H1 (cell line): ENCODE measurements around the gene CFDP1. TPM values are rescaled to one million over a fixed set of nuclear protein-coding genes. Genes with fewer than 3 reads are reported as not detected.

Source experiments
- CTCF ChIA-PET: fragments of 300-600 bp; sonication (Branson Sonifier 250); formaldehyde crosslinking; loops from one replicate; lab custom pipeline; 2021; ENCODE audit not compliant: partially characterized antibody; lab: Charles Lee
- POLR2A ChIA-PET: fragments of 300-600 bp; sonication (Branson Sonifier 250); formaldehyde crosslinking; loops from one replicate; lab custom pipeline; 2021; ENCODE audit warnings: inconsistent platforms; ENCODE audit not compliant: partially characterized antibody; lab: Charles Lee
- DNase-seq, 2 experiments: peaks; one replicate each; pipeline versions ENCODE4 v3.0.0 to v3.0.0-alpha.2; 2010 to 2022; ENCODE audit warnings: low spot score in 2 of 2, low read depth in 1 of 2, mixed read lengths in 1 of 2
- FAIRE-seq: peaks from 2 replicates; lab custom pipeline; 2011; peaks lifted over from hg19 to GRCh38; lab: Jason Lieb, UNC
- H2AFZ ChIP-seq: 2 replicates; pipeline ENCODE4 v1.8.1; 2012; ENCODE audit warnings: low read length, inconsistent platforms
- H2AK5ac ChIP-seq: 2 replicates; pipeline ENCODE4 v1.6.1; 2013; ENCODE audit warnings: low read depth, low read length
- H2BK120ac ChIP-seq: replicated peaks from 2 replicates; pipeline ENCODE3; 2013; ENCODE audit warnings: low read depth, low read length, inconsistent platforms
- H2BK12ac ChIP-seq: 2 replicates; pipeline ENCODE4 v1.6.1; 2013; ENCODE audit warnings: low read depth, low read length
- H2BK15ac ChIP-seq: 2 replicates; pipeline ENCODE4 v1.6.1; 2013; ENCODE audit warnings: low read length
- H2BK20ac ChIP-seq: 2 replicates; pipeline ENCODE4 v1.6.1; 2013; ENCODE audit warnings: low read length
- H2BK5ac ChIP-seq: 2 replicates; pipeline ENCODE4 v1.6.1; 2013; ENCODE audit warnings: low read depth, low read length
- H3K14ac ChIP-seq: 2 replicates; pipeline ENCODE4 v1.6.1; 2013; ENCODE audit warnings: inconsistent platforms; ENCODE audit not compliant: insufficient read length
- H3K18ac ChIP-seq: 2 replicates; pipeline ENCODE4 v1.6.1; 2013; ENCODE audit warnings: low read length; ENCODE audit errors: extremely low read depth
- H3K23ac ChIP-seq: 2 replicates; pipeline ENCODE4 v1.6.1; 2013; ENCODE audit warnings: inconsistent platforms; ENCODE audit not compliant: insufficient read length
- H3K23me2 ChIP-seq: 2 replicates; pipeline ENCODE4 v1.6.1; 2013; ENCODE audit warnings: low read depth, low read length
- H3K27ac ChIP-seq: 2 replicates; pipeline ENCODE4 v1.6.1; 2011; ENCODE audit warnings: low read depth, low read length, inconsistent platforms
- H3K27me3 ChIP-seq, 4 experiments: replicated peaks in 1 of 4; 1 replicate in 1 of 4; 2 replicates in 3 of 4; pipeline versions ENCODE4 v1.6.1 to v1.8.1; 2011 to 2013; ENCODE audit warnings: low read length in 3 of 4, mild to moderate bottlenecking in 3 of 4, inconsistent platforms in 2 of 4, mixed read lengths in 2 of 4, moderate library complexity in 1 of 4; ENCODE audit not compliant: control insufficient read depth in 3 of 4, insufficient read depth in 3 of 4; ENCODE audit errors: extremely low read depth in 1 of 4
- H3K36me3 ChIP-seq, 4 experiments: 2 replicates each; pipeline versions ENCODE4 v1.6.1 to v1.8.1; 2011 to 2013; ENCODE audit warnings: mild to moderate bottlenecking in 4 of 4, low read length in 3 of 4, moderate library complexity in 2 of 4, control low read depth in 1 of 4, inconsistent platforms in 1 of 4; ENCODE audit not compliant: insufficient read depth in 4 of 4, control insufficient read depth in 2 of 4
- H3K4ac ChIP-seq: replicated peaks from 2 replicates; pipeline ENCODE3; 2013; ENCODE audit warnings: low read length, low read depth, mixed read lengths, inconsistent platforms; ENCODE audit not compliant: insufficient read length
- H3K4me1 ChIP-seq, 4 experiments: replicated peaks in 1 of 4; 1 replicate in 1 of 4; 2 replicates in 3 of 4; pipeline versions ENCODE4 v1.6.1 to v1.8.1; 2011 to 2013; ENCODE audit warnings: low read length in 3 of 4, inconsistent platforms in 2 of 4, mixed read lengths in 1 of 4; ENCODE audit not compliant: insufficient read depth in 4 of 4, control insufficient read depth in 3 of 4
- H3K4me2 ChIP-seq, 2 experiments: 2 replicates each; pipeline versions ENCODE4 v1.6.1 to v1.8.1; 2011 to 2013; ENCODE audit warnings: low read depth in 2 of 2, low read length in 2 of 2, control low read depth in 1 of 2, inconsistent platforms in 1 of 2, mild to moderate bottlenecking in 1 of 2; ENCODE audit not compliant: insufficient read depth in 1 of 2
- H3K4me3 ChIP-seq, 4 experiments: fragments of 200-600, 300-600 bp in 1 of 4; sonication (generic), shearing (Covaris generic), sonication (Bioruptor Twin) in 1 of 4; 2 replicates each; pipeline versions ENCODE4 v1.5.1 to v1.8.1; 2011 to 2016; ENCODE audit warnings: low read length in 4 of 4, low read depth in 3 of 4, control low read depth in 2 of 4, inconsistent platforms in 2 of 4, mild to moderate bottlenecking in 2 of 4, mixed read lengths in 1 of 4, moderate library complexity in 1 of 4; ENCODE audit not compliant: insufficient read depth in 2 of 4; ENCODE audit errors: extremely low read depth in 1 of 4
- H3K56ac ChIP-seq: replicated peaks from 2 replicates; pipeline ENCODE3; 2013; ENCODE audit warnings: low read depth, mild to moderate bottlenecking, mixed read lengths, low read length, inconsistent platforms; ENCODE audit not compliant: insufficient read length
- H3K79me1 ChIP-seq: 2 replicates; pipeline ENCODE4 v1.6.1; 2013; ENCODE audit warnings: low read depth, low read length, control low read depth
- H3K79me2 ChIP-seq, 2 experiments: 2 replicates each; pipeline versions ENCODE4 v1.6.1 to v1.8.1; 2012 to 2013; ENCODE audit warnings: low read length in 2 of 2, mild to moderate bottlenecking in 2 of 2, inconsistent platforms in 1 of 2; ENCODE audit not compliant: insufficient read depth in 2 of 2, control insufficient read depth in 1 of 2
- H3K9ac ChIP-seq, 4 experiments: replicated peaks in 1 of 4; 1 replicate in 1 of 4; 2 replicates in 3 of 4; pipeline versions ENCODE4 v1.6.1 to v1.8.1; 2011 to 2013; ENCODE audit warnings: low read depth in 3 of 4, low read length in 3 of 4, control low read depth in 2 of 4, mild to moderate bottlenecking in 2 of 4, moderate library complexity in 2 of 4, inconsistent platforms in 1 of 4; ENCODE audit errors: extremely low read depth in 1 of 4
- H3K9me3 ChIP-seq, 2 experiments: 2 replicates each; pipeline versions ENCODE4 v1.6.1 to v1.8.1; 2012 to 2013; ENCODE audit warnings: mild to moderate bottlenecking in 2 of 2, moderate library complexity in 2 of 2, control low read depth in 1 of 2, inconsistent platforms in 1 of 2, low read depth in 1 of 2, low read length in 1 of 2, mixed read lengths in 1 of 2; ENCODE audit not compliant: insufficient read depth in 2 of 2
- H4K20me1 ChIP-seq, 2 experiments: replicated peaks in 1 of 2; 2 replicates each; pipeline versions ENCODE3 to v1.8.1; 2011 to 2013; ENCODE audit warnings: inconsistent platforms in 2 of 2, low read length in 2 of 2, mild to moderate bottlenecking in 1 of 2; ENCODE audit not compliant: insufficient read depth in 2 of 2, control insufficient read depth in 1 of 2
- H4K5ac ChIP-seq: 2 replicates; pipeline ENCODE4 v1.6.1; 2013; ENCODE audit warnings: low read length, low read depth, mixed read lengths, inconsistent platforms; ENCODE audit not compliant: insufficient read length
- H4K8ac ChIP-seq: 2 replicates; pipeline ENCODE4 v1.8.0; 2013; ENCODE audit warnings: mild to moderate bottlenecking, moderate library complexity, low read length, inconsistent platforms; ENCODE audit not compliant: insufficient read depth; ENCODE audit errors: extremely low read depth
- H4K91ac ChIP-seq: replicated peaks from 2 replicates; pipeline ENCODE3; 2013; ENCODE audit warnings: low read length, mixed read lengths, inconsistent platforms; ENCODE audit not compliant: insufficient read length
- CTBP2 ChIP-seq: IDR thresholded peaks from 2 replicates; pipeline ENCODE4 v1.7.0; 2011; ENCODE audit warnings: borderline replicate concordance, mild to moderate bottlenecking, moderate library complexity, mixed read lengths, low read length; ENCODE audit not compliant: insufficient read depth, insufficient read length
- JUN ChIP-seq: IDR thresholded peaks from 2 replicates; pipeline ENCODE4 v1.6.1; 2011; ENCODE audit warnings: low read depth, mild to moderate bottlenecking, improper control_type of control experiment, low read length
- POLR2A ChIP-seq, 2 experiments: IDR thresholded peaks; 1 replicate in 1 of 2; 2 replicates in 1 of 2; pipeline ENCODE4 v1.6.1; 2011; ENCODE audit warnings: low read depth in 2 of 2, low read length in 2 of 2, mild to moderate bottlenecking in 2 of 2; ENCODE audit errors: control extremely low read depth in 1 of 2
- RXRA ChIP-seq: IDR thresholded peaks from 2 replicates; pipeline ENCODE4 v1.6.1; 2011; ENCODE audit warnings: low read depth, mild to moderate bottlenecking, low read length, moderate library complexity; ENCODE audit not compliant: insufficient read depth
- TEAD4 ChIP-seq: IDR thresholded peaks from 2 replicates; pipeline ENCODE4 v1.6.1; 2012; ENCODE audit warnings: low read depth, low read length, inconsistent platforms, mixed read lengths
- WGBS, 2 experiments: shearing (Covaris generic) in 1 of 2; methylation state at CpG; one replicate each; pipeline versions ENCODE4 v1.1.6 to v1.1.7; 2013 to 2015; ENCODE audit warnings: low lambda C conversion rate in 2 of 2, mixed read lengths in 2 of 2, inconsistent platforms in 1 of 2, low coverage in 1 of 2, missing lambda C conversion rate in 1 of 2; ENCODE audit not compliant: insufficient replicate concordance in 2 of 2, insufficient coverage in 1 of 2, insufficient read length in 1 of 2; ENCODE audit errors: extremely low coverage in 1 of 2, missing lambda C conversion rate in 1 of 2; 5-methylcytosine and 5-hydroxymethylcytosine counted together
- polyA plus RNA-seq, 7 experiments: library from polyadenylated mRNA; depleted of rRNA in 3 of 7; stranded (reverse) in 5 of 7; unstranded in 2 of 7; fragments of >200 nt in 5 of 7; fragments of 200-250 nt in 2 of 7; gene quantifications; 1 replicate in 5 of 7; 2 replicates in 1 of 7; 4 replicates in 1 of 7; pipeline versions ENCODE4 v1.2.1 to v1.2.3, GENCODE V29; 2011 to 2013; ENCODE audit warnings: missing spikeins in 2 of 7, mixed read lengths in 2 of 7
- total RNA-seq: library from RNA; stranded (reverse); fragmentation: NEBNext Ultra II Directional; extraction: Animal tissue kit (Norgen Biotek cat#: 25700); gene quantifications from 2 replicates; pipeline ENCODE4 v1.2.1, GENCODE V29; 2021
- TF ChIP-seq, protein P1 (sequence below): IDR thresholded peaks from 2 replicates; pipeline ENCODE4 v1.6.1; 2011; ENCODE audit warnings: low read length, improper control_type of control experiment

The CFDP1 gene
- total and polyA plus RNA-seq, 2 of the 8 experiments (the other 6 are each of a cell fraction or from before 2014, with no cell fraction given) = 25.5 to 77.3 TPM

DNA sequence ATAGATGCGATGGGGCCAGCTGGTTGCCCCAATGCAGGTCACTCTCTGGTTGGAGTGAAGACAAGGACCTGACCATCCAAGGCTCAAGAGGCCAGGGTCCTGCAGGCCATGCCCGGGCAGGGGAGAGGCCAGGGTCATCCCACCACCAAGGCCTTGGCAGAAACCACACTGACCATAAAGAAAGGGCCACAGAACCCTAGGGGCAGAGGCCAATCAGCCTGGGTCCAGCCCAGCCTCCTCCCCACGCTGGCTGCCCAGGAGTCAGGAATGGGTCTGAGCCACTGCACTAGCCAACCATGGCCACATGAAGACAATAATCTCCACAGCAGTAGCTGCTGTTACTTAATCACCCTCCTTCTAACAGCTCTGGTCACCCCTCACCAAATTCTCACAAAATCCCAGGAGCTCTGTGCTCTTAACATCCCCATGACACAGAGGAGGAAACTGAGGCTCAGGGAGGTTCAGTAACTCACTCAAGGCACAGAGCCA, 171.7 kb downstream of the CFDP1 start:
- no peak overlapping the region for H2BK20ac ChIP-seq
- peak overlapping the region; percentile 78; the same call in 1 of the 2 replicates for H2BK5ac ChIP-seq
- TF ChIP-seq, protein P1, sequence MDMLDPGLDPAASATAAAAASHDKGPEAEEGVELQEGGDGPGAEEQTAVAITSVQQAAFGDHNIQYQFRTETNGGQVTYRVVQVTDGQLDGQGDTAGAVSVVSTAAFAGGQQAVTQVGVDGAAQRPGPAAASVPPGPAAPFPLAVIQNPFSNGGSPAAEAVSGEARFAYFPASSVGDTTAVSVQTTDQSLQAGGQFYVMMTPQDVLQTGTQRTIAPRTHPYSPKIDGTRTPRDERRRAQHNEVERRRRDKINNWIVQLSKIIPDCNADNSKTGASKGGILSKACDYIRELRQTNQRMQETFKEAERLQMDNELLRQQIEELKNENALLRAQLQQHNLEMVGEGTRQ = no peak
- TF ChIP-seq CTBP2 (no peak), JUN (no peak), POLR2A (IDR thresholded peaks at IDR 0.05; ENCODE audit: control extremely low read depth in 1 of 2, low read depth in 2 of 2, low read length in 2 of 2) (no peak), TEAD4 (no peak), RXRA (no peak)
- no peaks in the 10 kb centered on the region for H3K27me3 ChIP-seq
- no peak overlapping the region for H4K5ac ChIP-seq
- H3K14ac ChIP-seq = no peak overlapping the region
- H3K4me2 ChIP-seq = peak overlapping the region in 1 of 2 experiments; percentile 32; a peak in 1 of 4 replicates
- no peak overlapping the region for H4K8ac ChIP-seq
- no peak overlapping the region for H3K56ac ChIP-seq
- H4K91ac ChIP-seq = no peak overlapping the region
- H3K23me2 ChIP-seq = peaks cover 11% of the 10 kb centered on the region; the same call in 1 of the 2 replicates
- no peak overlapping the region for H3K27ac ChIP-seq
- H3K4me3 ChIP-seq = no peak overlapping the region
- H3K4ac ChIP-seq = no peak overlapping the region
- H3K79me2 ChIP-seq = peaks cover 0 to 83% of the 10 kb centered on the region in 2 experiments; a peak in 2 of 4 replicates
- no peaks in the 10 kb centered on the region for H3K9me3 ChIP-seq
- no peaks in the 10 kb centered on the region for H3K36me3 ChIP-seq
- FAIRE-seq (no peak), DNase-seq (peak in 1 of 2 experiments; percentile 46)
- peaks cover 0 to 45% (median 32%) of the 10 kb centered on the region in 4 experiments; a peak in 6 of 7 replicates for H3K4me1 ChIP-seq
- H3K9ac ChIP-seq = no peak overlapping the region
- WGBS, 2 experiments = 91% methylated on average over 3 of the region's 3 CpGs; no CpG with 5 or more reads in 1 of the 2 experiments
- peaks cover 15 to 38% of the 10 kb centered on the region in 2 experiments for H4K20me1 ChIP-seq
- peak overlapping the region; percentile 29; the same call in 1 of the 2 replicates for H2AK5ac ChIP-seq
- POLR2A ChIA-PET = interaction anchor here (1.1 to 9.2 kb wide), 4 partner anchors 9 to 35 kb away, joined by 3 to 158 read pairs (median 9); partner anchors contain the start of gene BCAR1
- no peak overlapping the region; the same call in 1 of the 2 replicates for H3K18ac ChIP-seq
- H2AFZ ChIP-seq = no peak overlapping the region
- peak overlapping the region; percentile 4; the same call in 1 of the 2 replicates for H2BK15ac ChIP-seq
- H3K23ac ChIP-seq = no peak overlapping the region
- no peak overlapping the region for H2BK120ac ChIP-seq
- peak overlapping the region; percentile 60; the same call in 1 of the 2 replicates for H2BK12ac ChIP-seq
- CTCF ChIA-PET = interaction anchor here (0.6 to 1.8 kb wide), 4 partner anchors 22 to 62 kb away, joined by 3 to 13 read pairs (median 6); no protein-coding TSS in a partner anchor
- peaks cover 35% of the 10 kb centered on the region for H3K79me1 ChIP-seq
